Activated CD8-positive, alpha-beta memory T cell treated with anti-CD3 and anti-CD28 coated beads, Interleukin-2, amount 50 U/mL, for 1 hour (primary cell): ENCODE data around the gene PCNT.
"Not testable (repeated sequence)": the region's sequence is repeated elsewhere in the genome, so short reads cannot be mapped to it uniquely, and the experiment has no call there.

Experiments
- DNase-seq: peaks from one replicate; pipeline ENCODE4 v3.0.0-alpha.2; 2020; ENCODE audit errors: extremely low read depth

PCNT gene

GRCh38 chr21:46427516-46427915 is 103.6 kb downstream of the PCNT start:
- no peak for DNase-seq

DNA sequence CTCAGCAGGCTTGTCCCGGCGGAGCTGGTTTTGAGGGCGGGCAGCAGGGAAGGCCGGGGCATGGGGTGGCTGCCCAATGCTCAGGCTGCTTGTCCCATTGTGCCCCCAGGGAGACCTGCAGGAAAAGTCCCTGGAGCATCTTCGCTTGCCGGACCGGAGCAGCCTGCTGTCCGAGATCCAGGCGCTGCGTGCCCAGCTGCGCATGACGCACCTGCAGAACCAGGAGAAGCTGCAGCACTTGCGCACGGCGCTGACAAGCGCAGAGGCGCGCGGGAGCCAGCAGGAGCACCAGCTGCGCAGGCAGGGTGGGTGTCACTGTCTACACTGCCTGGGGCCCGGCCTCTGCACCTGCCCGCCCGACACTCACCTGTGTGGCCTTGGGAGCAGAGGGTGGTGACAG is 104.3 kb downstream of the PCNT start:
- DNase-seq = no peak

- DNase-seq = no peak
Measured at GRCh38 chr21:46428987-46429710, 105.2 kb downstream of the PCNT start.

- DNase-seq = no peak
Measured at GRCh38 chr21:46429754-46430681, 106.1 kb downstream of the PCNT start.

- DNase-seq = no peak
Measured at GRCh38 chr21:46431448-46431847, 107.5 kb downstream of the PCNT start.

DNA sequence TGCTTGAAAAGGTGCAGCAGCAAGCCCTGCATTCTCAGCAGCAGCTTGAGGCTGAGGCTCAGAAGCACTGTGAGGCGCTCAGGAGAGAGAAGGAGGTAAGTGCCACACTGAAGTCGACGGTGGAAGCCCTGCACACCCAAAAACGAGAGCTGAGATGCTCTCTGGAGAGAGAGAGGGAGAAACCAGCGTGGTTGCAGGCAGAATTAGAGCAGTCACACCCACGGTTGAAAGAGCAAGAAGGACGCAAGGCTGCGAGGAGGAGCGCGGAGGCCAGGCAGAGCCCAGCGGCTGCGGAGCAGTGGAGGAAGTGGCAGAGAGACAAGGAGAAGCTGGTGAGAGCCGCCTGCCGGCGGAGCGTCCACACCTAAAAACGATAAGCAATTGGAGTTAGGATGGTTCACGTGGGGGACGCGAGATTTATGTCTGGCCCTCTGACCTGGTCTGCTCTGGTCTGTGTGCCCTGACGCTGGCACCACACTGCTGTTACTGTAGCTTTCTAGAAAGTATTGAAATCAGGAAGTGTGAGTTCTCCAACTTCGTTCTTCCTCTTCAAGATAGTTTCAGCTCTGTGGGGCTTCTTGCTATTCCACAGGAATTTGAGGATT is 108.0 kb downstream of the PCNT start:
- no peak for DNase-seq

GRCh38 chr21:46433116-46433515 is 109.2 kb downstream of the PCNT start:
- not testable (repeated sequence) for DNase-seq

DNA sequence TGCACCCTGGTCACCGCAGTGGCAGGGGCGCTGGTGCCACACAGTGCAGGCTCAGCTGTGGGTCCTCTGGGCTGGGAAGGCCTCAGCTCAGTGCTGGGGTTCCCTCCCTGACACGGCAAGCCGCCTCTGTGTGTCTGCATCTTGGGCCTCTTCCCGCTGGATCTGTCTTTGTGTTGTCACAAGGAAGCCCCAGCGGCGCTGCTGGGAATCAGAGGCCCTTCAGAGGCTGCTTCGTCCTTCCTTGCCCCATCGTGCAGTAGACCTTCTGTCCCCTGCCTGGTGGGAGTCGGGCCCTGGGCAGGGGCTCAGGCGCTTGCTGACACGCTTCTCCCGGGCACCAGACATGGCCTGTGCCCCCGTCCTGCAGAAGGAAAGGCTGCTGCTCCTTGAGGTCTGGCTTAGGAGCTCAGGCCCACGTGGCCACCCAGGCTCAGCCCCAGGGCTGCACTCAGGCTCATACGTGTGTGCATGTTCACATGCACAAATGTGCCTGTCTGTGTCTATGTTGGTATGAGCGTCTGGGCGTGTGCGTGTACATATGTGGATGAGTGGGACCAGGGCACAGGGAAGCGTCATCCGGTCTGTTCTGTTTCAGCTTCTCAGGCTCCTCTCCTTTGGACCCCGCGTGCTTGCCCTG is 110.5 kb downstream of the PCNT start:
- DNase-seq = no peak

GRCh38 chr21:46435786-46436227 is 111.9 kb downstream of the PCNT start:
- no peak for DNase-seq

- no peak for DNase-seq
Measured at GRCh38 chr21:46436621-46437020, 112.7 kb downstream of the PCNT start.

DNA sequence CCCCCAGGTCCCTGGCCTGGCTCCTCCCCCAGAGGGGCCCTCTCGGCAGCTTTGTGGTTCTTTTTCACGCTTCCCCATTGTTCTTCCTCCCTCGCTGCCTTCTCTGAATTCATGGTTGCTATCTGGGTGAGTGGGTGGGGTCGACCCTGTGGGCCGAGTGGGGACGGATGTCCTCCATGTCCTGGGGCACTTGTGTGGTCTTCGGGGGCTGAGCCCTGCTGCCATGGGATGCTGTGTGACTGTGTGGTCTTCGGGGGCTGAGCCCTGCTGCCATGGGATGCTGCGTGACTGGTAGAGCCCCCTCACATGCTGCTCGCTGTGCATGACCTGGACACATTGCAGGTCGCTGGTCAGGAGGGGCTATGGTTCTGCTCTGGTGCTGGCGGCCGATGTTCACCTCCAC is 113.1 kb downstream of the PCNT start:
- DNase-seq = no peak

GRCh38 chr21:46437511-46437910 is 113.6 kb downstream of the PCNT start:
- DNase-seq = no peak

DNA sequence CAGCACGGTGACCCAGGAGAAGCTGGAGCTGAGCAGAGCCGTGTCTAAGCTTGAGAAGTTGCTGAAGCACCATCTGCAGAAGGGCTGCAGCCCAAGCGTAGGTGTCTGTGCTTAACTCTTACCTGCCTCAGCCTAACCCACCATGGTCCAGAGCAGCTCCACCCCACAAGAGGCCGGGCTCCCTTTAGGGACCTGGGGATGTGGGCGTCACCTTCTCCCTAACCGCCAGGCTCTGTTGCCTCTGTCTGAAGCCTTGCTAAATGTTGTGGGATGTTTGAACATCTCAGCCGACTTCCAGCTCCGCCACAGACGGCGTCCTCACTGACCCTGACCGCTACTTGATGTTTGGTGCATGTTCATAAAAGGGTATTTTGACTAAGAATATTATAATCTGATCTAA is 114.3 kb downstream of the PCNT start:
- DNase-seq = no peak

GRCh38 chr21:46439906-46440305 is 116.0 kb downstream of the PCNT start:
- no peak for DNase-seq

- DNase-seq = no peak
Measured at GRCh38 chr21:46441331-46441730, 117.4 kb downstream of the PCNT start.

DNA sequence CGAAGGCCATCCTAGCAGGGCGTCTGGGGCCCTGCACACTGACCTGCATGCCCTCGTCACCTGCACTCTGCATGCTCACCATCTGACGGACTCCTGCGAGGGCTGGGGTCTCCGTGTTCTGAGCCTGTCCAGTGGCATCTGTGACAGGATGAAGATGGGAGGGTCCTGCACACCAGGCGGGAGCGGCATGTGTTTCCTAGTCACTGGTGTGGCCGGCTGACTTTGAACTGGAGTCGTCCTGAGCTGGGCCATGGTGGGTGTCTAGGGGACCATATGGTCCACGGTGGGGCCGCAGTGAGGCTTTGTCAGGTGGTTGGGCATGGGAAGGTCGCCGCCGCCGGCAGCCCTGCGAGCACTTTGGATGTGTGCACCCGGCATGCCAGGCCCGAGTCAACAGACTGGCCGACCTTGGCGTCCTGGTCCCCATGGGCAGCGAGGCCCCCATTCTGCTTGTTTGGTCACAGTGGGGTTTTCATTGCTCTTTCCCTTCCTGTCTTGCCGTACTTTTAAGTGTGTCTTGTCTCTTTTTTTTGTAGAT is 118.1 kb downstream of the PCNT start:
- DNase-seq = no peak

GRCh38 chr21:46442938-46443337 is 119.0 kb downstream of the PCNT start:
- DNase-seq = no peak

GRCh38 chr21:46443910-46444309 is 120.0 kb downstream of the PCNT start:
- no peak for DNase-seq

- DNase-seq = no peak
Measured at GRCh38 chr21:46448108-46448507, 124.2 kb downstream of the PCNT start.

DNA sequence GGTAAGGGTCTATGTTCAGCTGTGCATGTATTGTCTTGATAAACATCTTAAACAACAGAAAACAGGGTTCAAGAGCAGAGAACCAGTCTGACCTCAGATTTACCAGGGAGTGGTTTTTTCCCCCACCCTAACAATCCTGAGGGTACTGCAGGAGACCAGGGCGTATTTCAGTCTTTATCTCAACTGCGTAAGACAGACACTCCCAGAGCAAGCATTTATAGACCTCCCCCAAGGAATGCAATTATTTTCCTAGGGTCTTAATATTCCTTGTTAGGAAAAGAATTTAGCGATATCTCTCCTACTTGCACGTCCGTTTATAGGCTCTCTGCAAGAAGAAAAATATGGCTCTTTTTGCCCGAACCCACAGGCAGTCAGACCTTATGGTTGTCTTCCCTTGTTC is 124.9 kb downstream of the PCNT start:
- not testable (repeated sequence) for DNase-seq

GRCh38 chr21:46452710-46453109 is 128.8 kb downstream of the PCNT start:
- no peak for DNase-seq

GRCh38 chr21:46454142-46454541 is 130.2 kb downstream of the PCNT start:
- no peak for DNase-seq
